Measurements from ENCODE around the gene JAK2. TPM values are rescaled to one million over a fixed set of nuclear protein-coding genes. Genes with fewer than 3 reads are reported as not detected.

The JAK2 gene
- total RNA-seq, 1 donor from 2014 or later = 31.9 TPM

- peaks cover 41 to 100% of the 10 kb centered on the region in 2 donors for H3K9me3 ChIP-seq
- DNase-seq (ENCODE audit: low spot score in 2 of 2) = no peak
- no peaks in the 10 kb centered on the region for H3K4me1 ChIP-seq
- H3K27me3 ChIP-seq = no peaks in the 10 kb centered on the region
- no peak overlapping the region for H3K4me3 ChIP-seq
- TF ChIP-seq CTCF (IDR thresholded peaks at IDR 0.05) = no peak
- no peak overlapping the region for H3K27ac ChIP-seq
- H3K36me3 ChIP-seq = peaks cover 55 to 64% of the 10 kb centered on the region in 2 donors
- intact Hi-C loops (cut with DNase I) = no loop called here
Observed at GRCh38 chr9:5146241-5146640, 161.2 kb downstream of the JAK2 start.

Other genes with a start within 250 kb of the JAK2 start
- gene AK3, start 244.1 kb upstream of the JAK2 start, total RNA-seq = 37.1 TPM
- 28.3 TPM for gene RCL1, start 192.3 kb upstream of the JAK2 start, total RNA-seq
- gene INSL6, start 200.4 kb downstream of the JAK2 start, total RNA-seq = not detected
- gene INSL4, start 246.1 kb downstream of the JAK2 start, total RNA-seq = not detected